NCI-H226 (cell line): ENCODE data around the gene TEX52.
"Not testable (repeated sequence)": the region's sequence is repeated elsewhere in the genome, so short reads cannot be mapped to it uniquely, and the experiment has no call there.

ENCODE experiments used
- DNase-seq: peaks from one replicate; pipeline ENCODE4 v3.0.0-alpha.2; 2015

TEX52 gene

GRCh38 chr12:2857021-2857431 is at the start of gene TEX52:
Gene TEX52, minus strand, starts transcription at chr12:2857039. Its CDS starts 13 bp downstream, at chr12:2857026.
- DNase-seq = no peak

GRCh38 chr12:2904260-2904659 is 47.4 kb upstream of the TEX52 start:
- DNase-seq = no peak

GRCh38 chr12:2902272-2902880 is 45.5 kb upstream of the TEX52 start:
- DNase-seq = no peak

DNA sequence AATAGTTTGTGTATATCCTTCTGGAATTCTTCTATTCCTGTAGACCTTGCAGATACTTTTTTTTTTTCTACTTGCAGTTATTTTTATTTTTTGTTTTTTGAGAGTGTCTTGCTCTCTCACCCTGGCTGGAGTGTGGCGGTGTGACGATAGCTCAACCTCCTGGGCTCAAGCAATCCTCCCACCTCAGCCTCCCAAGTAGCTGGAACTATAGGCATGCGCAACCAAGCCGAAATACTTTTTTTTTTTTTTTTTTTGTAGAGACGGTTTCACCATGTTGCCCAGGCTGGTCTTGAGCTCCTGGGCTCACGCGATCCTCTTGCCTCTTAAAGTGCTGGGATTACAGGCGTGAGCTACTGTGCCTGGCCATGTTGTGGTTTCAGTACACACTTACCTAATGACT is 43.8 kb upstream of the TEX52 start:
- DNase-seq = no peak

- no peak for DNase-seq
These were observed 40.6 kb upstream of the TEX52 start for GRCh38 chr12:2897418-2897817.

DNA sequence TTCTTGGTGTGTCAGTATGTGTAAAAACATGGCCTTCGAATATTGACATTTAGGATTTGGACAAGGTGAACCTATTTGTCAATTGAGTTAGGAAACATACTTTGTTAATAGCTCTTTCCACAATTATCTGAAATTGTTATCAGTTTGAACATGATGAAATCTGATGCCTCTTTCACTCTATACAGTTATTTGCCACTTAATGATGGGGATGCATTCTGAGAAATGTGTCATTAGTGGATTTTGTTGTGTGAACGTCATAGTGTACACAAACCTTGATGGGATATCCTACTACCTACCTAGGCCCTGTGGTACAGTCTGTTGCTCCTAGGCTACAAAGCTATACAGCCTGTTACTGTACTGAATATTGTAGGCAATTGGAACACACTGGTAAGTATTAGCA is 38.7 kb upstream of the TEX52 start:
- no peak for DNase-seq

- DNase-seq = no peak
These were observed 38.2 kb upstream of the TEX52 start for GRCh38 chr12:2895051-2895451.

- peak; percentile 54 for DNase-seq
These were observed 36.2 kb upstream of the TEX52 start for GRCh38 chr12:2893007-2893406.

- no peak for DNase-seq
These were observed 35.4 kb upstream of the TEX52 start for GRCh38 chr12:2892246-2892645.

- peak; percentile 11 for DNase-seq
These were observed 34.6 kb upstream of the TEX52 start for GRCh38 chr12:2891240-2892053.

DNA sequence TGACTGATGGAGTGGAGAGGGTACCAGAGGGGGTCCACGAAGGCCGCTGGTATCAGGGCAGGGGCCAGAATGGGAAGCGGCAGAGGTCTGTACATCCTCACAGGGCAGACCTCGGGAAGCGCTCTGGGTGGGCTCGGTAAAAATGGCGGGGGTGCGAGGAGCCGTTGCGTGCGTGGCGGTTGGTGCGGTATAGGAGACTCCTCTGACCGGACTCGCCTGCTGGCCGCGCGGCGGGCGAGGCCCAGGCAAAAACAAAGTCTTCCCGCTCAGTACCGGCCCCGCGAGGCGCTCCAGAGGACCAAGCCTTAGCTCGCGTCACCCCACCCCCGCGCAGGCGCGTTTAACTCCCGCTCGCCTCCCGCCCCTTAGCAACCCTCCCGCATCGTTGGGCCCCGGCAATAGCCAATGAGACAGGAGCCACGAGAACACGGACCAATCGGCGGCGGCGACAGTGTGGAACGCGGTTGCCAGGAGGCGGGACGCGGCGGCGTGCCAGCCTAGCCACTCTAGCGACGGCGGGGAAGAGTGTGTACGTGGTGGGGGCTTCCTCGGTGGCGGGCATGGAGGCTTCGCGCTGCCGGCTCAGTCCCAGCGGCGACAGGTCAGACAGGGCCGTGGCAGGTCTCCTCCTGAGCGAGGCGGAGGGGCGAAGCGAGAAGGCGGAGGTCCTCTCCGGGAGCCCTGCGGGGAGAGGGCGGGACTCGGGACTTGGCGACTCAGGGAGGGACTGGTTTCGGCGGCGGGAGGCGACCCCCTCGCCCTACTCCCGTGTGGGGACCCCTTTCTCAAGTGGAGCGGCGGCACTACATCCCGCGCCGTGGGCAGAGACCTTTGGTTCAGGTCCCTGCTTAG is 33.8 kb upstream of the TEX52 start, which contains the start of gene TULP3:
Gene TULP3 (plus strand): TSS at position 504 of the 852 bp plus-strand sequence. CDS start 57 bp downstream, at position 561.
- DNase-seq = peak; percentile 95

DNA sequence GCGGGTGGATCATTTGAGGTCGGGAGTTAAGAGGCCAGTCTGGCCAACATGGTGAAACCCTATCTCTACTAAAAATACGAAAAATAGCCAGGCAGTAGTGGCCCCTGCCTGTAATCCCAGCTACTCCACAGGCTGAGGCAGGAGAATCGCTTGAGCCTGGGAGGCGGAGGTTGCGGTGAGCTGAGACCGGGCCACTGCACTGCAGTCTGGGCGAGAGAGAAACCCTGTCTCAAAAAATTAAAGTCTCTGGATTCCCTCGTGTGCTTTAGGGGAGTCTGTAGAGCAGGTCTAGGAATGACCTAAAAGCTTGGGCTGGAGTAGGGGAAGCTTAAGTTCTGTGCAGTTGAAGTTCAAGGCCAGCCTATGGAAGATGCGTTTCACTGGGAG is 33.2 kb upstream of the TEX52 start:
- DNase-seq = no peak

GRCh38 chr12:2886768-2887450 is 30.1 kb upstream of the TEX52 start:
- DNase-seq = no peak

DNA sequence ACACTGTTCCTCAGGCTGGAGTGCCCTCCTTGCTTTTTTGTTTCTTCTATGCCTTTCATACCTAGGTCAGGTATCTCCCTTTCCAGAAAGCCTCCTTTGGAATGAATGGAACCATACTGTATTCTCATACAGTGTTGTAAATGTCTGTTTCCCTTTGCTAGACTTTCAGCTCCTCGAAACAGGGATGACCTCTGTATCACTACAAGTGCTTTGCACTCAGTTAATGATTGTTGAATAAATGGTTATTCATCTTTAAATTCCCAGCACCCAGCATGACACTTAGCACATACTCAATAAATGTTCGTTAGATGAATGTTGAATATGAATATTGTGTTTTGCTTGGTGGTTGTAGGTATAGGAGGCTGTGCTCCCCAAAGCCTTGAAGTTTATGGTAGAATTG is 28.0 kb upstream of the TEX52 start:
- no peak for DNase-seq

GRCh38 chr12:2879853-2880252 is 23.0 kb upstream of the TEX52 start:
- DNase-seq = no peak

- DNase-seq = no peak
These were observed 21.3 kb upstream of the TEX52 start for GRCh38 chr12:2877953-2878732.

DNA sequence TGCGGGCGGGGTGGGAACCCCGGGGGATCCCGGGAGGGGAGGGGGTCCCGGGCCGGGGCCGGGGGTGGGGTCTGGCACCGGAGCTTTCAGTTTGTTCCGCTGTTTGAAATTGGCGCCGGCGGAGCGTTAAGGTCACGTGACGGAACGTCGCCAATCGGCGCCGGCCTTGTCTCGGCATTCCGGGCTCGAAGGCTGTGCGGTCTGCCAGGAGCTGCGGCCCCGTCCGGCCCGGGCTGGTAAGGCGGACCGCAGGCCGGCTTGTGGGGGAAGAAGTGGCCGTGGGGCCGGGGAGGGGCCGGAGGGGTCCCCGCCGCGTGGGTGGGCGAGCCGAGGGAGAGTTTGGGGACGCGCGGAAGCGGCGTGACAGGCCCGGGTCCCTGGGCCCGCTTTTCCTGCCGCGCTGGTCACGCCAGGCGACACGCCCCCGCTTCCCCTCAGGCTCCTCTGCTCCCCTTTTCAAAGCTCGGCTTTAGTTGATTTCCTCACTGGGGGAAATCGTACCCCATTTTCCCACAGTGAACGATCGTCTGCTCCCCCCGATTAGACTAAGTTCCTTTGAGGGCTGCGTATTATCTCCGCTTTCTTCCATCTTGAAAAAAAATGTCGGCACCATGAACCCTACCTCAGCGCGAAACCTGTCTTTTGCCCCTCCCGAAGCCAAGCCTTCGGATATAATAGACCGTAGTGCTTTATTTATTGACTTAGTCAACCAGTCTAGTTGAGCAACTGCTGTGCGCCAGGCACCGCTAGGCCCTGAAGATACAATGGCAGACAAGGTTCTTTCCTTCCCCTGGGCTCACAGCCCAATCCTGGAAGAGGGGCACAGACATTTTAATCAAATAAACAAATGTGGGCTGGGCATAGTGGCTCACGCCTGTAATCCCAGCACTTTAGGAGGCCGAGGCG is 20.5 kb upstream of the TEX52 start, which contains the start of the genes FOXM1 and RHNO1:
Gene FOXM1 (minus strand): TSS at position 128 of the 906 bp plus-strand sequence. CDS start 2,696 bp downstream, outside the sequence.
Gene RHNO1 (plus strand): TSS at position 177 of the 906 bp plus-strand sequence. CDS start 8,144 bp downstream, outside the sequence.
- DNase-seq = peak; percentile 86

DNA sequence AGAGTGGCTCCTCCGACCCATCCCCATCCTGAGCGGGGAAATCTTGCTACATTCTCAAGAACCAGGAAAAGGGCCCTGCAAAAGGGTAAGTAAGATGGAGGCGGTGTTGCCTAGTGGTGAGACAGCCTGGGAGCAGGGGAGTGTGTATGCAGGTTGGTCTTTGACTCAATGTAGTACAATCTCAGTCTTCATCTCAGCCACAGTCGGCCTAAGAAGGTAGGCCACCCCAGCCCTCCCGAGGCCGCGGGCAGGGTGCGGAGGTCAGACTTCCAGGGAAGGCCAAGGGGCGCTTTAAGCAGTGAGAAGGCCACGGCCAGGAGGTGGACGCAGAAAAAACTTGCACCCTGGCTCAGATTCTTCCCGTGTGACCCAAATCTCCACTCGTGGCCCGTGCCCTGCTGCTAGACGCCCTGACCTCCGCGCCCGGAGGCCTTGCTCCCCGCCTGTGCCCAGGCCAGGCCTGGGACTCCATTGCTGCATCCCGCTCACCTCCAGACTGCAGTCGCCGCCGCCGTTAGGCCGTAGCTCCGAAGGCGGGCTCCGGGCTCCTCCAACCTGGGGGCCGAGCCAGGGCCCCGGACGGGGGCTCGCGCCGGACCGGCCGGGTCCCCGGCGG is 19.7 kb upstream of the TEX52 start:
- no peak for DNase-seq

GRCh38 chr12:2868986-2869632 is 12.3 kb upstream of the TEX52 start:
- DNase-seq = not testable (repeated sequence)

- DNase-seq = no peak
These were observed 7.4 kb upstream of the TEX52 start for GRCh38 chr12:2864198-2864597.
